ENCODE measurements around the gene ELP4.

- TF ChIP-seq, protein P1, sequence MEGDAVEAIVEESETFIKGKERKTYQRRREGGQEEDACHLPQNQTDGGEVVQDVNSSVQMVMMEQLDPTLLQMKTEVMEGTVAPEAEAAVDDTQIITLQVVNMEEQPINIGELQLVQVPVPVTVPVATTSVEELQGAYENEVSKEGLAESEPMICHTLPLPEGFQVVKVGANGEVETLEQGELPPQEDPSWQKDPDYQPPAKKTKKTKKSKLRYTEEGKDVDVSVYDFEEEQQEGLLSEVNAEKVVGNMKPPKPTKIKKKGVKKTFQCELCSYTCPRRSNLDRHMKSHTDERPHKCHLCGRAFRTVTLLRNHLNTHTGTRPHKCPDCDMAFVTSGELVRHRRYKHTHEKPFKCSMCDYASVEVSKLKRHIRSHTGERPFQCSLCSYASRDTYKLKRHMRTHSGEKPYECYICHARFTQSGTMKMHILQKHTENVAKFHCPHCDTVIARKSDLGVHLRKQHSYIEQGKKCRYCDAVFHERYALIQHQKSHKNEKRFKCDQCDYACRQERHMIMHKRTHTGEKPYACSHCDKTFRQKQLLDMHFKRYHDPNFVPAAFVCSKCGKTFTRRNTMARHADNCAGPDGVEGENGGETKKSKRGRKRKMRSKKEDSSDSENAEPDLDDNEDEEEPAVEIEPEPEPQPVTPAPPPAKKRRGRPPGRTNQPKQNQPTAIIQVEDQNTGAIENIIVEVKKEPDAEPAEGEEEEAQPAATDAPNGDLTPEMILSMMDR (conservative IDR thresholded peaks at IDR 0.05; ENCODE audit: low read depth in 2 of 2), result no peak
- no peak for TF ChIP-seq POLR2AphosphoS5 (IDR thresholded peaks at IDR 0.05; ENCODE audit: low read depth)
Measured at GRCh38 chr11:31645747-31646146, 136.2 kb downstream of the ELP4 start.
